B cell (primary cell): ENCODE data around the gene METAP1D.

Source experiments
- CTCF ChIP-seq: fragments of 200-600 bp; IDR thresholded peaks from one replicate; pipeline ENCODE4 v1.8.0; 2022; ENCODE audit warnings: antibody characterized with exemption, mild to moderate bottlenecking
- EZH2 ChIP-seq: IDR thresholded peaks from 2 replicates; pipeline ENCODE4 v1.6.1; 2012; ENCODE audit warnings: borderline replicate concordance, low read depth, mild to moderate bottlenecking, moderate library complexity, low read length; ENCODE audit not compliant: insufficient read depth, poor library complexity, severe bottlenecking

GRCh38 chr2:171958475-171958874 is 41.3 kb upstream of the METAP1D start:
- TF ChIP-seq CTCF: no peak
- no peak for TF ChIP-seq EZH2
